Measurements from ENCODE around the gene OR2T1.

DNA sequence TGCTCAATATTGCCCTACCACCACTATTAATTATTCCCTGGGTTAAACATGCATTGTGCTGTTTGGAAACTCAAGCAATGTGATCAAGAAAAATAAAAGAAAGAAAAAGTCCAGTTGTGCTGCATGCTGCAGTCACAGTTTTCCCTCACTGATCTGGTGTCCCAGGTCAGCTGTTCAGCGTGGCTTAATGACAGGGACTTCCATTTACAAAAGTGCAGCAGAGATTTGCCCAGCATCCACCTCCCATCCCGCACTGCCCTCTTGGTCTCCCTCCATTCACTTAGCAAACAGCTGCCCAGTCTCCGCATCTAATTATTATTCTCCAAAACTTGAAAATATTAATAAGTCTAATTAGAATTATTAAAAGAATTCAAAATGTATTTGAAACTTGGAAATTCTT is 43.4 kb upstream of the OR2T1 start:
- TF ChIP-seq, protein P1, sequence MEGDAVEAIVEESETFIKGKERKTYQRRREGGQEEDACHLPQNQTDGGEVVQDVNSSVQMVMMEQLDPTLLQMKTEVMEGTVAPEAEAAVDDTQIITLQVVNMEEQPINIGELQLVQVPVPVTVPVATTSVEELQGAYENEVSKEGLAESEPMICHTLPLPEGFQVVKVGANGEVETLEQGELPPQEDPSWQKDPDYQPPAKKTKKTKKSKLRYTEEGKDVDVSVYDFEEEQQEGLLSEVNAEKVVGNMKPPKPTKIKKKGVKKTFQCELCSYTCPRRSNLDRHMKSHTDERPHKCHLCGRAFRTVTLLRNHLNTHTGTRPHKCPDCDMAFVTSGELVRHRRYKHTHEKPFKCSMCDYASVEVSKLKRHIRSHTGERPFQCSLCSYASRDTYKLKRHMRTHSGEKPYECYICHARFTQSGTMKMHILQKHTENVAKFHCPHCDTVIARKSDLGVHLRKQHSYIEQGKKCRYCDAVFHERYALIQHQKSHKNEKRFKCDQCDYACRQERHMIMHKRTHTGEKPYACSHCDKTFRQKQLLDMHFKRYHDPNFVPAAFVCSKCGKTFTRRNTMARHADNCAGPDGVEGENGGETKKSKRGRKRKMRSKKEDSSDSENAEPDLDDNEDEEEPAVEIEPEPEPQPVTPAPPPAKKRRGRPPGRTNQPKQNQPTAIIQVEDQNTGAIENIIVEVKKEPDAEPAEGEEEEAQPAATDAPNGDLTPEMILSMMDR (IDR thresholded peaks at IDR 0.05) = no peak
- TF ChIP-seq POLR2A (IDR thresholded peaks at IDR 0.05) = no peak
- no peak for TF ChIP-seq POLR2AphosphoS5 (IDR thresholded peaks at IDR 0.05)

Data from gastroesophageal sphincter (tissue), 3 donors.